ENCODE data around the gene ARID1B. TPM values are rescaled to one million over a fixed set of nuclear protein-coding genes. Genes with fewer than 3 reads are reported as not detected.

Gene ARID1B
- total RNA-seq, 2 experiments from 2014 or later: 90.1 to 164 TPM

- H3K79me2 ChIP-seq (ENCODE audit: insufficient read depth, low read depth, low read length): peaks cover 88% of the 10 kb centered on the region
- ChIA-PET CTCF (ENCODE audit: unreplicated experiment) (no interaction called here), POLR2A (interaction anchor here (0.6 to 4.5 kb wide), 17 partner anchors 8 to 658 kb away, joined by 3 to 19 read pairs (median 4); no protein-coding TSS in a partner anchor)
Observed at GRCh38 chr6:156988276-156989158, 211.3 kb downstream of the ARID1B start.

GRCh38 chr6:156989159-156989806, 212.1 kb downstream of the ARID1B start:
- no peaks in the 10 kb centered on the region for H3K9me3 ChIP-seq (ENCODE audit: low read length)
- H3K4me2 ChIP-seq (ENCODE audit: low read length): peak overlapping the region; percentile 88
- intact Hi-C loops (cut with micrococcal nuclease; ENCODE audit: unreplicated experiment): no loop called here
- POLR2A ChIA-PET: interaction anchor here (0.6 to 2.1 kb wide), 11 partner anchors 9 to 234 kb away, joined by 3 to 11 read pairs (median 4); no protein-coding TSS in a partner anchor
- TF ChIP-seq EZH2phosphoT487 (IDR thresholded peaks at IDR 0.05; ENCODE audit: borderline replicate concordance, low read depth, low read length) (no peak), CTCF (conservative IDR thresholded peaks at IDR 0.05; ENCODE audit: low read length) (no peak)
- CTCF ChIA-PET (ENCODE audit: unreplicated experiment): no interaction called here
- no peaks in the 10 kb centered on the region for H3K9me2 ChIP-seq (ENCODE audit: insufficient read depth, low read length)
- no peaks in the 10 kb centered on the region for H3K36me3 ChIP-seq (ENCODE audit: insufficient read depth, low read length)
- peaks cover 89% of the 10 kb centered on the region for H3K4me1 ChIP-seq (ENCODE audit: insufficient read depth, low read length, poor library complexity, severe bottlenecking)
- H2AFZ ChIP-seq (ENCODE audit: low read length): no peak overlapping the region; the same call in 1 of the 2 replicates
- H4K20me1 ChIP-seq (ENCODE audit: insufficient read depth, low read length): no peaks in the 10 kb centered on the region
- no peak for DNase-seq (ENCODE audit: low spot score)
- no TSS peak for BruUV-seq (replicated peaks)
- H3K27ac ChIP-seq (ENCODE audit: low read depth, low read length, poor library complexity, severe bottlenecking): peak overlapping the region; percentile 99
- peak overlapping the region; percentile 64 for H3K4me3 ChIP-seq (ENCODE audit: low read depth, low read length, poor library complexity, severe bottlenecking)
- H3K79me2 ChIP-seq (ENCODE audit: insufficient read depth, low read depth, low read length): peaks cover 88% of the 10 kb centered on the region

More at GRCh38 chr6:156988276-156989158, 211.3 kb downstream of the ARID1B start:
- H2AFZ ChIP-seq (ENCODE audit: low read length): peak overlapping the region; percentile 7; the same call in 1 of the 2 replicates
- H3K4me1 ChIP-seq (ENCODE audit: insufficient read depth, low read length, poor library complexity, severe bottlenecking): peaks cover 89% of the 10 kb centered on the region
- no peaks in the 10 kb centered on the region for H3K9me2 ChIP-seq (ENCODE audit: insufficient read depth, low read length)
- peak overlapping the region; percentile 64 for H3K4me3 ChIP-seq (ENCODE audit: low read depth, low read length, poor library complexity, severe bottlenecking)
- H3K4me2 ChIP-seq (ENCODE audit: low read length): peak overlapping the region; percentile 88
- H3K27ac ChIP-seq (ENCODE audit: low read depth, low read length, poor library complexity, severe bottlenecking): peak overlapping the region; percentile 99
- intact Hi-C loops (cut with micrococcal nuclease; ENCODE audit: unreplicated experiment): no loop called here
- no peaks in the 10 kb centered on the region for H3K9me3 ChIP-seq (ENCODE audit: low read length)
- BruUV-seq (replicated peaks): no TSS peak
- TF ChIP-seq CTCF (conservative IDR thresholded peaks at IDR 0.05; ENCODE audit: low read length): no peak
- TF ChIP-seq EZH2phosphoT487 (IDR thresholded peaks at IDR 0.05; ENCODE audit: borderline replicate concordance, low read depth, low read length): no peak
- no peaks in the 10 kb centered on the region for H4K20me1 ChIP-seq (ENCODE audit: insufficient read depth, low read length)
- H3K36me3 ChIP-seq (ENCODE audit: insufficient read depth, low read length): no peaks in the 10 kb centered on the region
- peak; percentile 94 for DNase-seq (ENCODE audit: low spot score)

Measured in OCI-LY7 (cell line).